Eye (tissue), 1 donor: ENCODE data around the gene MLPH.
A peak's percentile ranks its signal among the peaks of the same experiment; 100 is the strongest.

Experiments used
- DNase-seq: peaks from one replicate; pipeline ENCODE4 v3.0.0-alpha.2; 2015

MLPH gene

GRCh38 chr2:237527233-237527632 is 40.2 kb downstream of the MLPH start:
- DNase-seq, result no peak

GRCh38 chr2:237527766-237528165 is 40.7 kb downstream of the MLPH start:
- no peak for DNase-seq

GRCh38 chr2:237529452-237530402 is 42.7 kb downstream of the MLPH start:
- peak; percentile 30 for DNase-seq

- DNase-seq, result no peak
Measured at GRCh38 chr2:237530472-237531433, 43.7 kb downstream of the MLPH start.

- no peak for DNase-seq
Measured at GRCh38 chr2:237532160-237532559, 45.1 kb downstream of the MLPH start.

- DNase-seq, result no peak
Measured at GRCh38 chr2:237533668-237534161, 46.7 kb downstream of the MLPH start.

- DNase-seq, result no peak
Measured at GRCh38 chr2:237534380-237534779, 47.3 kb downstream of the MLPH start.

GRCh38 chr2:237535385-237536082 is 48.5 kb downstream of the MLPH start:
- no peak for DNase-seq

- no peak for DNase-seq
Measured at GRCh38 chr2:237536083-237536415, 49.0 kb downstream of the MLPH start.

GRCh38 chr2:237536617-237537016 is 49.6 kb downstream of the MLPH start:
- no peak for DNase-seq

- no peak for DNase-seq
Measured at GRCh38 chr2:237538001-237538720, 51.1 kb downstream of the MLPH start.

- DNase-seq, result no peak
Measured at GRCh38 chr2:237538901-237539300, 51.9 kb downstream of the MLPH start.

- no peak for DNase-seq
Measured at GRCh38 chr2:237539681-237540080, 52.6 kb downstream of the MLPH start.

- no peak for DNase-seq
Measured at GRCh38 chr2:237540223-237540775, 53.2 kb downstream of the MLPH start.

GRCh38 chr2:237540823-237541222 is 53.8 kb downstream of the MLPH start:
- DNase-seq, result peak; percentile 40

GRCh38 chr2:237541243-237541642 is 54.2 kb downstream of the MLPH start:
- no peak for DNase-seq

- no peak for DNase-seq
Measured at GRCh38 chr2:237542001-237542704, 55.1 kb downstream of the MLPH start.

- DNase-seq, result no peak
Measured at GRCh38 chr2:237546040-237546875, 59.2 kb downstream of the MLPH start.

GRCh38 chr2:237546876-237547395 is 59.9 kb downstream of the MLPH start:
- no peak for DNase-seq
